SK-N-SH (cell line): ENCODE data around the gene GNAZ. TPM values are rescaled to one million over a fixed set of nuclear protein-coding genes. Genes with fewer than 3 reads are reported as not detected.

ENCODE experiments used
- CTCF ChIA-PET: fragments of 300-600, 350-600 bp; formaldehyde crosslinking; extraction: SDS; loops from one replicate; lab custom pipeline; 2021; lab: Yijun Ruan, JAX
- POLR2A ChIA-PET: fragments of 350-600 bp; sonication (Branson Sonifier 250); formaldehyde crosslinking; extraction: SDS; loops from one replicate; lab custom pipeline; 2020; ENCODE audit warnings: antibody characterized with exemption, inconsistent platforms; lab: Yijun Ruan, JAX
- DNase-seq: peaks from one replicate; pipeline ENCODE4 v3.0.0; 2012
- H2AFZ ChIP-seq: fragments of 200-600 bp; sonication (generic); 2 replicates; pipeline ENCODE4 v1.8.1; 2016; ENCODE audit warnings: antibody characterized with exemption, mild to moderate bottlenecking, low read depth
- H3F3A ChIP-seq: fragments of 200-600 bp; sonication (generic); replicated peaks from 2 replicates; pipeline ENCODE3; 2016; ENCODE audit warnings: antibody characterized with exemption, mild to moderate bottlenecking; ENCODE audit not compliant: insufficient read depth
- H3K27ac ChIP-seq, 2 experiments: fragments of 200-500 bp in 1 of 2; fragments of 200-600 bp in 1 of 2; sonication (Bioruptor generic) in 1 of 2; sonication (generic), shearing (Covaris generic) in 1 of 2; 2 replicates each; pipeline versions ENCODE4 v1.5.1 to v1.6.1; 2014 to 2016; ENCODE audit warnings: low read depth in 2 of 2, inconsistent platforms in 1 of 2, low read length in 1 of 2, mild to moderate bottlenecking in 1 of 2, mixed read lengths in 1 of 2
- H3K27me3 ChIP-seq: fragments of 200-600 bp; sonication (generic), shearing (Covaris generic); 2 replicates; pipeline ENCODE4 v1.6.1; 2016; ENCODE audit warnings: mixed run types; ENCODE audit not compliant: insufficient read depth
- H3K36me3 ChIP-seq, 2 experiments: fragments of 200-500 bp in 1 of 2; fragments of 200-600 bp in 1 of 2; sonication (Bioruptor generic) in 1 of 2; sonication (generic) in 1 of 2; replicated peaks in 1 of 2; 2 replicates each; pipeline versions ENCODE3 to v1.5.1; 2014 to 2016; ENCODE audit warnings: low read length in 1 of 2, mild to moderate bottlenecking in 1 of 2; ENCODE audit not compliant: insufficient read depth in 2 of 2, control insufficient read depth in 1 of 2
- H3K4me1 ChIP-seq, 2 experiments: fragments of 200-500 bp in 1 of 2; fragments of 200-600 bp in 1 of 2; sonication (Bioruptor generic) in 1 of 2; sonication (generic), shearing (Covaris generic) in 1 of 2; 2 replicates each; pipeline versions ENCODE4 v1.5.1 to v1.6.1; 2014 to 2016; ENCODE audit warnings: low read depth in 1 of 2, low read length in 1 of 2, mixed run types in 1 of 2; ENCODE audit not compliant: insufficient read depth in 2 of 2, control insufficient read depth in 1 of 2
- H3K4me2 ChIP-seq: fragments of 200-600 bp; sonication (generic), shearing (Covaris generic); 2 replicates; pipeline ENCODE4 v1.6.1; 2017; ENCODE audit warnings: mixed run types
- H3K4me3 ChIP-seq, 2 experiments: fragments of 200-500 bp in 1 of 2; fragments of 200-600 bp in 1 of 2; sonication (Bioruptor generic) in 1 of 2; sonication (generic), shearing (Covaris generic) in 1 of 2; 2 replicates each; pipeline versions ENCODE4 v1.5.1 to v1.8.1; 2014 to 2016; ENCODE audit warnings: low read depth in 2 of 2, inconsistent platforms in 1 of 2, low read length in 1 of 2, mild to moderate bottlenecking in 1 of 2, mixed read lengths in 1 of 2, moderate library complexity in 1 of 2
- H3K79me2 ChIP-seq: fragments of 200-600 bp; sonication (generic); 2 replicates; pipeline ENCODE4 v1.8.1; 2017; ENCODE audit warnings: mild to moderate bottlenecking; ENCODE audit not compliant: insufficient read depth
- H3K9ac ChIP-seq: fragments of 200-600 bp; sonication (generic); 2 replicates; pipeline ENCODE4 v1.6.1; 2017; ENCODE audit warnings: mixed run types
- H3K9me2 ChIP-seq: fragments of 200-600 bp; sonication (generic); 2 replicates; pipeline ENCODE4 v1.6.1; 2017; ENCODE audit warnings: mixed run types
- H3K9me3 ChIP-seq: fragments of 200-600 bp; sonication (generic); 2 replicates; pipeline ENCODE4 v1.6.1; 2017; ENCODE audit warnings: mixed run types, mild to moderate bottlenecking, moderate library complexity
- H4K20me1 ChIP-seq: fragments of 200-600 bp; sonication (generic); 2 replicates; pipeline ENCODE4 v1.6.1; 2017; ENCODE audit warnings: mild to moderate bottlenecking, mixed run types; ENCODE audit not compliant: insufficient read depth
- CHD2 ChIP-seq: fragments of 150-350 bp; IDR thresholded peaks from 2 replicates; pipeline ENCODE4 v1.6.1; 2018; ENCODE audit warnings: low read length; ENCODE audit not compliant: partially characterized antibody
- EP300 ChIP-seq, 2 experiments: IDR thresholded peaks; 2 replicates each; pipeline versions ENCODE4 v1.4.0 to v1.6.1; 2012; ENCODE audit warnings: borderline replicate concordance in 1 of 2, low read depth in 1 of 2, low read length in 1 of 2
- FOXM1 ChIP-seq: IDR thresholded peaks from 2 replicates; pipeline ENCODE4 v1.4.0; 2012; ENCODE audit warnings: low read depth, mild to moderate bottlenecking
- GATA2 ChIP-seq: sonication (generic); formaldehyde crosslinking; IDR thresholded peaks from 2 replicates; pipeline ENCODE4 v1.5.0; 2020; ENCODE audit warnings: mild to moderate bottlenecking, missing genetic modification reagents
- JUND ChIP-seq: IDR thresholded peaks from 2 replicates; pipeline ENCODE4 v1.4.0; 2012
- POLR2AphosphoS5 ChIP-seq: IDR thresholded peaks from 2 replicates; pipeline ENCODE4 v1.6.1; 2012; ENCODE audit warnings: low read depth, low read length
- RAD21 ChIP-seq: IDR thresholded peaks from 2 replicates; pipeline ENCODE4 v1.6.1; 2012; ENCODE audit warnings: mild to moderate bottlenecking, low read length
- RFX5 ChIP-seq: IDR thresholded peaks from 2 replicates; pipeline ENCODE4 v1.6.1; 2012; ENCODE audit warnings: mild to moderate bottlenecking, improper control_type of control experiment, low read length
- SMC3 ChIP-seq: IDR thresholded peaks from 2 replicates; pipeline ENCODE4 v1.6.1; 2012; ENCODE audit warnings: low read depth, low read length, improper control_type of control experiment
- TAF1 ChIP-seq: IDR thresholded peaks from 2 replicates; pipeline ENCODE4 v1.6.1; 2012; ENCODE audit warnings: low read depth, mild to moderate bottlenecking, low read length, moderate library complexity, borderline replicate concordance
- TCF12 ChIP-seq: IDR thresholded peaks from 2 replicates; pipeline ENCODE4 v1.4.0; 2012
- WGBS: methylation state at CpG from one replicate; pipeline ENCODE4 v1.1.6; 2017; ENCODE audit warnings: low lambda C conversion rate; 5-methylcytosine and 5-hydroxymethylcytosine counted together
- polyA plus RNA-seq, 3 experiments: library from polyadenylated mRNA; depleted of rRNA; stranded (reverse); fragments of >200 nt; gene quantifications; 2 replicates each; pipeline ENCODE4 v1.2.3, GENCODE V29; 2012
- TF ChIP-seq, protein P1 (sequence below): IDR thresholded peaks from 2 replicates; pipeline ENCODE4 v1.4.0; 2012; ENCODE audit warnings: low read depth, borderline replicate concordance
- TF ChIP-seq, protein P2 (sequence below): fragments of 150-350 bp; IDR thresholded peaks from 2 replicates; pipeline ENCODE4 v1.6.1; 2017; ENCODE audit warnings: antibody characterized with exemption, low read length, low read depth, borderline replicate concordance
- TF ChIP-seq, protein P3 (sequence below): fragments of 150-350 bp; IDR thresholded peaks from 2 replicates; pipeline ENCODE4 v1.6.1; 2016; ENCODE audit warnings: mild to moderate bottlenecking, low read depth, low read length
- TF ChIP-seq, protein P4 (sequence below): IDR thresholded peaks from 2 replicates; pipeline ENCODE4 v1.4.0; 2012; ENCODE audit warnings: low read depth

GNAZ gene
- polyA plus RNA-seq, 1 of the 3 experiments (the other 2 are of a cell fraction) = 6.5 TPM

DNA sequence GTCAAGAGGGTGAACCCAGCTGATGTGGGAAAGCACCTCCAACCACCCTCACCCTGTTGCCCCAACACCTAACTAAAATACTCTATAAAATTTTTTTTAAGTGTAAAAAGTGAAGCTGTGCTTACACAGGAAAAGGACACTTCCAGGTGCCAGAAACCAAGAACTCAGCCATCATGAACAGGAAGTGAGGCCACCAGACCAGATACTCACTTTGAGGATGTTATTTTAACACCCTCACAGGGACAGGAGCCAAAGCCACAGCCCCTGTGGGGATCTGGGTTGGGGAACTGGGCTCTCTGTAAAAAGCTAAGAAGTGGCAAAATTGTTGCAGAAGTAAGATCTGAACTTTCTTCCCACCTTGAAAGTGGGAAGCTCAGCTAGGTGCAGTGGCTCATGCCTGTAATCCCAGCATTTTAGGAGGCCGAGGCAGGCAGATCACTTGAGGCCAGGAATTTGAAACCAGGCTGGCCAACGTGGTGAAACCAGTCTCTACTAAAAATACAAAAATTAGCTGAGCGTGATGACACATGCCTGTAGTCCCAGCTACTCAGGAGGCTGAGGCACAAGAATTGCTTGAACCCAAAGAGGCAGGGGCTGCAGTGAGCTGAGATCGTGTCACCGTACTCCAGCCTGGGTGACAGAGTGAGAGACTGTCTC, 67.7 kb downstream of the GNAZ start:
- H3K79me2 ChIP-seq = no peaks in the 10 kb centered on the region
- no peak overlapping the region for H2AFZ ChIP-seq
- TF ChIP-seq SMC3 = no peak
- TF ChIP-seq TAF1 = no peak
- TF ChIP-seq RFX5 = no peak
- TF ChIP-seq, all 33 proteins: peak for 0
- ChIA-PET POLR2A (no interaction called here), CTCF (interaction anchor here (0.9 to 13.2 kb wide), 5 partner anchors 10 to 453 kb away, joined by 3 to 397 read pairs (median 11); no protein-coding TSS in a partner anchor)
- Histone ChIP-seq H3K36me3 (no peaks in the 10 kb centered on the region), H4K20me1 (no peaks in the 10 kb centered on the region), H3K4me3 (no peak overlapping the region), H3K27me3 (no peaks in the 10 kb centered on the region), H3K9me3 (no peaks in the 10 kb centered on the region), H3F3A (no peaks in the 10 kb centered on the region), H3K4me1 (peaks cover 6 to 9% of the 10 kb centered on the region in 2 experiments; a peak in 1 of 4 replicates), H3K27ac (no peak overlapping the region), H3K9me2 (no peaks in the 10 kb centered on the region), H3K9ac (no peak overlapping the region), H3K4me2 (no peak overlapping the region)
- no peak for DNase-seq
- 78% methylated on average over 5 of the region's 5 CpGs for WGBS

DNA sequence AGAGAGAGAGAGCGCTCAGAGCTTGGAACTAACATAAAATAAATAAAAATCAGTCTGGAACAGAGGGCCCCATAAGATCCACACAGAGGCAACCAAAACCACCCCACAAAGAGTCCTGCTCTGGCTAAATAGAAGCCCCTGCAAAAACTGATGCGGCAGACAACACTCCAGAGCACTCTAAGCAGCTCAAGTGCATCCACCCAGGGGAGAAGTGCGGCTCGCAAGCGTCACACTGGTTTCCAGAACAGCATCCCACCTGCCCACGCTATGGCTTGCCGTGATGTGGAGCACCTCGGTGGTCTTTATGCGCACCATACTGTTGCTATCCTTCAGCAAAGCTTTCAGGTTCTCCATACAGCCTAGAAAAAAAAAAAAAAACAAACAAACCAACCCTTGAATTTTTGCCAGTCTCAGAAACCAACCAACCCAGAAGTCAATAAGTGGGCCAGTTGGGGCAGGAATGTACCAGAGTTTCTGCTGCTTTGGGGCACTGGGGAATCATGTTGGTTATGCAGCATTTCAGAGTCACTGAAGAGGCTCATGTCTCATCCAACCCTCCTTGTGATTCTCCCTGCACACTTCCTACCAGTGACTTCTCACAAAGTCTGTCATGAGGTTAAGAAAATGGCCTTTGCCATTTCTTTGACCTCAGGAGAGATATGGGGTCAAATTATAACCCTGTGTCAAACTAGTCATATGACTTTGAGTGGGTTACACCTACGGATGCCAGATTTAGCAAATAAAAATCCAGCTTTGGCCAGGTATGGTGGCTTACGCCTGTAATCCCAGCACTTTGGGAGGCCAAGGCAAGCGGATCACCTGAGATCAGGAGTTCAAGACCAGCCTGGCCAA, 68.5 kb downstream of the GNAZ start:
- H3K9ac ChIP-seq = no peak overlapping the region
- POLR2A ChIA-PET = no interaction called here

DNA sequence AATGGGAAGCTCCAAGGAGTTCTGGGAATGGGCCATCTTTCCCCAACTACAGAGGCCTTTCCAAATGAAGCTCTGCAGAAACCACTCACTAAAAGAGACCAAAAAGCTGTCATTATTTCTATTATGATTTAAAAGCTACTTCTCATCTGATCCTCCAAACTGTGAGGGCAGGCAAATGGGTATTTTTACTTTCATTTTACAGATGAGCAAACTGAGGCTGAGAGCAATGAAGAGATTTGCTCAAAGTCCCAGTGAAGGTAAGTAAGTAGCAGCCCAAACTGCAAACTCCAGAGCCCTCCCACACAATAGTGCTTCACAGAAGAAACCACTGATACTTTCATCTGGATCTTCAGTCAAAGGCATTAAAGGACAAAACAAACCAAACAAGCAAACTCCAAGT, 70.1 kb downstream of the GNAZ start:
- Histone ChIP-seq H3K9me3 (no peaks in the 10 kb centered on the region), H2AFZ (no peak overlapping the region), H3K9me2 (no peaks in the 10 kb centered on the region), H3K9ac (no peak overlapping the region), H3K27ac (no peak overlapping the region), H3K36me3 (no peaks in the 10 kb centered on the region), H3K27me3 (no peaks in the 10 kb centered on the region), H3K79me2 (no peaks in the 10 kb centered on the region), H3F3A (no peaks in the 10 kb centered on the region), H3K4me3 (no peak overlapping the region), H3K4me1 (peaks cover 6 to 11% of the 10 kb centered on the region in 2 experiments; a peak in 1 of 4 replicates), H3K4me2 (no peak overlapping the region), H4K20me1 (no peaks in the 10 kb centered on the region)
- CTCF ChIA-PET = interaction anchor here (1.1 to 3.4 kb wide), 5 partner anchors 9 to 182 kb away, joined by 3 to 31 read pairs (median 5); no protein-coding TSS in a partner anchor
- DNase-seq = no peak
- POLR2A ChIA-PET = no interaction called here
- TF ChIP-seq FOXM1 (no peak), CHD2 (no peak), JUND (no peak), EP300 (IDR thresholded peaks at IDR 0.05; ENCODE audit: borderline replicate concordance in 1 of 2, low read depth in 1 of 2, low read length in 1 of 2) (no peak), TCF12 (no peak), POLR2AphosphoS5 (no peak), RAD21 (no peak), GATA2 (CRISPR knock-in tag) (no peak), RFX5 (no peak)
- TF ChIP-seq, protein P1, sequence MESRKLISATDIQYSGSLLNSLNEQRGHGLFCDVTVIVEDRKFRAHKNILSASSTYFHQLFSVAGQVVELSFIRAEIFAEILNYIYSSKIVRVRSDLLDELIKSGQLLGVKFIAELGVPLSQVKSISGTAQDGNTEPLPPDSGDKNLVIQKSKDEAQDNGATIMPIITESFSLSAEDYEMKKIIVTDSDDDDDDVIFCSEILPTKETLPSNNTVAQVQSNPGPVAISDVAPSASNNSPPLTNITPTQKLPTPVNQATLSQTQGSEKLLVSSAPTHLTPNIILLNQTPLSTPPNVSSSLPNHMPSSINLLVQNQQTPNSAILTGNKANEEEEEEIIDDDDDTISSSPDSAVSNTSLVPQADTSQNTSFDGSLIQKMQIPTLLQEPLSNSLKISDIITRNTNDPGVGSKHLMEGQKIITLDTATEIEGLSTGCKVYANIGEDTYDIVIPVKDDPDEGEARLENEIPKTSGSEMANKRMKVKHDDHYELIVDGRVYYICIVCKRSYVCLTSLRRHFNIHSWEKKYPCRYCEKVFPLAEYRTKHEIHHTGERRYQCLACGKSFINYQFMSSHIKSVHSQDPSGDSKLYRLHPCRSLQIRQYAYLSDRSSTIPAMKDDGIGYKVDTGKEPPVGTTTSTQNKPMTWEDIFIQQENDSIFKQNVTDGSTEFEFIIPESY = no peak
- TF ChIP-seq, protein P2, sequence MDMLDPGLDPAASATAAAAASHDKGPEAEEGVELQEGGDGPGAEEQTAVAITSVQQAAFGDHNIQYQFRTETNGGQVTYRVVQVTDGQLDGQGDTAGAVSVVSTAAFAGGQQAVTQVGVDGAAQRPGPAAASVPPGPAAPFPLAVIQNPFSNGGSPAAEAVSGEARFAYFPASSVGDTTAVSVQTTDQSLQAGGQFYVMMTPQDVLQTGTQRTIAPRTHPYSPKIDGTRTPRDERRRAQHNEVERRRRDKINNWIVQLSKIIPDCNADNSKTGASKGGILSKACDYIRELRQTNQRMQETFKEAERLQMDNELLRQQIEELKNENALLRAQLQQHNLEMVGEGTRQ = no peak
- TF ChIP-seq, protein P3, sequence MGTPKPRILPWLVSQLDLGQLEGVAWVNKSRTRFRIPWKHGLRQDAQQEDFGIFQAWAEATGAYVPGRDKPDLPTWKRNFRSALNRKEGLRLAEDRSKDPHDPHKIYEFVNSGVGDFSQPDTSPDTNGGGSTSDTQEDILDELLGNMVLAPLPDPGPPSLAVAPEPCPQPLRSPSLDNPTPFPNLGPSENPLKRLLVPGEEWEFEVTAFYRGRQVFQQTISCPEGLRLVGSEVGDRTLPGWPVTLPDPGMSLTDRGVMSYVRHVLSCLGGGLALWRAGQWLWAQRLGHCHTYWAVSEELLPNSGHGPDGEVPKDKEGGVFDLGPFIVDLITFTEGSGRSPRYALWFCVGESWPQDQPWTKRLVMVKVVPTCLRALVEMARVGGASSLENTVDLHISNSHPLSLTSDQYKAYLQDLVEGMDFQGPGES = no peak

More for the DNA sequence above, 68.5 kb downstream of the GNAZ start:
- CTCF ChIA-PET = interaction anchor here (0.9 to 13.2 kb wide), 5 partner anchors 10 to 452 kb away, joined by 3 to 397 read pairs (median 21); no protein-coding TSS in a partner anchor
- Histone ChIP-seq H3K79me2 (no peaks in the 10 kb centered on the region), H4K20me1 (no peaks in the 10 kb centered on the region), H3F3A (no peaks in the 10 kb centered on the region), H3K4me2 (no peak overlapping the region), H3K27ac (no peak overlapping the region), H3K4me1 (peaks cover 6 to 9% of the 10 kb centered on the region in 2 experiments; a peak in 1 of 4 replicates), H2AFZ (no peak overlapping the region), H3K36me3 (no peaks in the 10 kb centered on the region), H3K27me3 (no peaks in the 10 kb centered on the region), H3K9me2 (no peaks in the 10 kb centered on the region), H3K4me3 (no peak overlapping the region), H3K9me3 (no peaks in the 10 kb centered on the region)
- DNase-seq = no peak
- 91% methylated on average over 9 of the region's 12 CpGs for WGBS
- TF ChIP-seq, protein P4, sequence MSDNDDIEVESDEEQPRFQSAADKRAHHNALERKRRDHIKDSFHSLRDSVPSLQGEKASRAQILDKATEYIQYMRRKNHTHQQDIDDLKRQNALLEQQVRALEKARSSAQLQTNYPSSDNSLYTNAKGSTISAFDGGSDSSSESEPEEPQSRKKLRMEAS = no peak
